HG02623 (cell line): Measurements from ENCODE around the gene C2CD4D.

Source experiments
- ATAC-seq: cut with Tn5 transposase; IDR thresholded peaks from one replicate; pipeline ENCODE4 v1.9.1; 2021; ENCODE audit warnings: moderate library complexity; ENCODE audit not compliant: unreplicated experiment

C2CD4D gene

GRCh38 chr1:151815716-151816327 is 23.8 kb downstream of the C2CD4D start:
- no peak for ATAC-seq

GRCh38 chr1:151814971-151815545 is 24.6 kb downstream of the C2CD4D start:
- ATAC-seq: no peak

- no peak for ATAC-seq
Measured at GRCh38 chr1:151814426-151814825, 25.2 kb downstream of the C2CD4D start.

GRCh38 chr1:151813271-151813977 is 26.2 kb downstream of the C2CD4D start:
- no peak for ATAC-seq

GRCh38 chr1:151811181-151811580 is 28.4 kb downstream of the C2CD4D start:
- ATAC-seq: no peak

DNA sequence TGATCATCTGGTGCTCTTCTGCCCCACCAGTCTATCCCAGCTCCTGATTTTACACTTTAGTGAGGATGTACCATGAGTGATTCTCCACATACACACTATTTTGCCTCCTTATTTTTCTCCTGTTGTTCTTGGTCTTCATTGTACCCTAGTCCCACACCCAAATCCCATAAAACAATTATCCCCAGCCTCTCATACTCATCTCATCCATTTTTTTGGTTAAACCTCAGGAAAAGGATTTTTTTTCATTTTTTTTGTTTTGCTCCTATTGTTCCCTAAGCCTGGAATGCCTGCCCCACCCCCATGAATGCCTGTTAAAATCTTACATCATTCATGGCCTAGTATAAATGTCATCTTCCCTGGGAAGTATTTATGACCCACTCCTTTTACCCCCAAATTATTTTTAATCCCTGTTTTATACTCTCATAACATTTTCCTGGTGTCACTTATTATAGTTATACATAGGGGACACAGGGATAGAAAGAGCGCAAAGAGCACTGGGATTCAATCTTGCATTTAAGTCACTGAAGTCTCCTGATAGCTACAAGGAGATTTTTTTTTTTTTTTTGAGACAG is 29.5 kb downstream of the C2CD4D start:
- no peak for ATAC-seq

GRCh38 chr1:151809290-151809984 is 30.2 kb downstream of the C2CD4D start:
- ATAC-seq: no peak

GRCh38 chr1:151807766-151808165 is 31.9 kb downstream of the C2CD4D start:
- ATAC-seq: no peak

DNA sequence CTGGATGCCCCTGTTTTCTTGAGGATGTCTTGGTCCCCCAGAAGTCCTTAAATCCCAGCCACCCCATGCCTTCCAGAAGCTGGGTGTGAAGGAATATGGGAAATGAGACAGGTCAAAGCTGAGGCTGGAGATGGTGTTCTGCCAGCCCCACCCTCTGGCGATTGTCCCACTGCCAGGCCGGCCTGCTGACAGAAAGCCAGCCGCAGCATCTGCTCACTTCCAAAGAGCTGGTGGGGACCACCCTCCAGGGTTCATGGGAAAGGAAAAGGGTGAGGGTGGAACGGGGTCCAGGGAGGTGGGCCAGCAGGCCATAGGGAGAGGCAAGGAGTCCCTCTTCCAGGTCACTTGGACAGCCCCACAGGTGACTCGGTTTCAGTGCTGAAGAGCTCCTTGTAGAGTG is 32.5 kb downstream of the C2CD4D start:
- ATAC-seq: no peak

DNA sequence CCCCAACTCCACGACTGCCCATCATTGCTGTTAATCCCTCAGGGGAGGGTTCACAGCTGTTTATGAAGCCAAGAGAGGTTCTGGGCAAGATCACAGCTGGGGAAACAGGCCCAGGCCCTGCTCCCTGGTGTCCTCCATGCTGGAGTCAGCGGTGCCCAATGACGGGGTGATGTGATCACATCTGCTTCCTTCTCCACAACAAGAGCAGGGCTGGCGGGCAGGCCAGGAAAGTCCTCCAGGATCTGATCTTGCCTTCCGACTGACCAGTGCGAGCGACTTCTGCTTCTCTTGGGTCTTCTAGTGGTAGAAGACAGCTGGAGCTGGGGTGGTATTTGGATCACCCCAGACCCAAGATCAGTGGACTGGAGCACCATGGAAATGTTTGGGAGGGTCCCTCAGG is 33.5 kb downstream of the C2CD4D start:
- no peak for ATAC-seq

DNA sequence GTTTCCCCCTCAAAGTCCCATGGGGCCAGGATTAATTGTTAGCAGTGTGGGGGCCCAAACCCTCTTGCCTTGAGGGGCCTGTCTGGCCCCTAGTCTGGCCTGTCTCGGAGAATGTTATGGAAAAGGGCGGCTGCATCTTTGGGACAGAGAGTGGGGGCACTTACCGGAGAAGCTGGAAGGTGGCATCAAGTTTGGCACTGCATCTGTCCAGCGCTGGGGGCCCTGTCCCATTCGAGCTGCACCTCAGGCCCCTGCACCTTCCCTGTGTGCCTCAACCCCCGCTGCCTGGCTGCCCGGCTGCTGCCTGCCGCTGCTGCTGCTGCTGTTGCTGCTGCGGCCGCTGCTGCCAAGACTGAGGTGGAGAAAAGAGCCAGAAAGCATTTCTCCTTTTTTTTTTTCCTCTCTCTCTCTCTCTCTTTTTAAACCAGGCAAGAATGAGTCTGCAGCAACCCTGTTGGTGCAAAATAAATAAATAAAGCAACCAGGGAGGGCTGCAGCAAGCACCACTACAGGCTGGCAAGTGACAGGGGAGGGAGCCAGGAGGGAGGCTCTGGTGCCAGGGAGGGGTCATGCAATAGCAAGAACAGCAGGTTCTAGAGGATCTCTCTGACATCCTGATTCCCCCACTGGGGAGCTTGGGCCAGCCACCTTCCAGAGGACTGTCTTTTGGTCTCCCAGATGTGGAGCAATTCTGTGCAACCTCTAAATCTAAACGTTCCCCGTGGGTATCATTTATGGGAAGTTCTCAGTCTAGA is 34.4 kb downstream of the C2CD4D start, which contains the start of gene LINGO4:
TSS of gene LINGO4 (minus strand) at position 354 of the 755 bp plus-strand sequence. CDS start 2,715 bp downstream, outside the sequence.
- no peak for ATAC-seq

- no peak for ATAC-seq
Measured at GRCh38 chr1:151803915-151804314, 35.7 kb downstream of the C2CD4D start.

GRCh38 chr1:151803164-151803563 is 36.5 kb downstream of the C2CD4D start:
- no peak for ATAC-seq

DNA sequence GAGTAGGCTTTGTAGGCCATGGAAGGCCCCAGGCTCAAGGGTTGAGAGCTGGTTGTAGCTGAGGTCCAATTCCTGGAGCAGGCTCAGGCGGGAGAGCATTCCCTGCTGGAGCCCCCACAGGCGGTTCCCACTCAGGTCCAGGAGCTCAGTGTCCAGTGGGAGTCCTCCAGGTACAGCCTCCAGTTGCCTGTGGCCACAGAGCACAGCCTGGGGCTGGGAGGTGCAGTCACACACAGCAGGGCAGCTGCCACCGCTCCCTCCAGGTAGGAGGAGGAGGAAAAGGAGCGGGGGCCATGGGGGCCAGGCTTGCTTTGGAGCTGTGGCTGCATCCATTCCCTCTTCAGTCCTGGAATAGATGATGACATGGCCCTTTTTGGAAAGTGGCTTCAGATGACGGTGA is 37.2 kb downstream of the C2CD4D start:
- ATAC-seq: no peak

- ATAC-seq: no peak
Measured at GRCh38 chr1:151801846-151802245, 37.8 kb downstream of the C2CD4D start.

DNA sequence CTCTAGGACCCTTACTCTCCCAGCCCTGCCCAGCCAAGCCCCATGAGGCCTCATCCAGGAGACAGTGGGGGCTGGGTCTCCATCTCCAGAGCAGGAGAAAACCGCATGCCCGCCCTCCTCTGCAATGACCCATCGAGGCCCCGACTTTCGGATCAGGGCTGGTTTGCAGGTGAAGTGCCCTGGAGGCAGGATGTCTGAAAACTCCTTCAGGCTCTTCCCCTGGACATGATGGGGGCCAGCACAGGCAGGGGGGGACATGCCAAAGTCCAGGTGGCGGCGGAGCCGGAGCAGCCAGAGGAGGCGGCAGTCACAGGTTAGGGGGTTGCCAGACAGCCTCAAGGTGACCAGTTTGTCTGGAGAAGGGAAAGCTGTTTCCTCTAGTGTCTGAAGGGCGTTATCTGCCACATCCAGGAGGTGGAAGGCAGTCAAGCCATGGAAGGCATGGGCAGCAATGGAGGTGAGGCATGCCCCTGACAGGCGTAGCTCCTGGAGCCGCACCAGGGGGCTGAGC is 38.3 kb downstream of the C2CD4D start:
- no peak for ATAC-seq

DNA sequence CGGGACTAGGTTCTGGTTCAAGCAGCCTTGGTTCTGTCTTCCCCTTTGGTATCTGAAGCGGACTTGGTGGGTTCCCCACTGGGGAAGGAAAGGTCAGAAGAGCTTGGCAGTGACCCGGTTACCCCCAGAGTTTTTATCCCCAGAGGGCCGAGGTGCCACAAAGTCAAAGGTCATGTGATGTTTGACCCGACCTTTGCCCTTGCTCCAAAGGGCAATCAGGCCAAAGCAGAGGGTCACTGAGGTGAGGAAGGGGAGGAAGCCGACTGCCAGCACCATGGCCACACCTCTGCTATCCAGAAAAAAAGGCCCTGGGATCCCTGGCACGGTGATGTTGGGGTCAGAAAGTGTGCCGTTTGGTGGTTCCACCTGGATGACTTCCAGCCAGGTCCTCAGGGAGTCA is 38.8 kb downstream of the C2CD4D start:
- ATAC-seq: no peak

- ATAC-seq: no peak
Measured at GRCh38 chr1:151799179-151800022, 40.2 kb downstream of the C2CD4D start.

GRCh38 chr1:151798571-151798970 is 41.0 kb downstream of the C2CD4D start:
- ATAC-seq: no peak
